Thyroid gland (tissue), 4 donors: ENCODE measurements around the gene DHX58.

Experiments
- POLR2A ChIP-seq, 2 donors: fragments of 450-650 bp; IDR thresholded peaks; one replicate each; pipeline ENCODE4 v1.6.1; 2017; ENCODE audit warnings: antibody characterized with exemption in 2 of 2, mild to moderate bottlenecking in 2 of 2, moderate library complexity in 1 of 2
- TF ChIP-seq, protein P1 (sequence below), 6 experiments: fragments of 200-600 bp in 3 of 6; fragments of 450-650 bp in 3 of 6; sonication (generic) in 3 of 6; IDR thresholded peaks; one replicate each; pipeline ENCODE4 v1.5.1; 2016 to 2019; ENCODE audit warnings: antibody characterized with exemption in 6 of 6, mild to moderate bottlenecking in 2 of 6, inconsistent platforms in 1 of 6, moderate library complexity in 1 of 6

DNA sequence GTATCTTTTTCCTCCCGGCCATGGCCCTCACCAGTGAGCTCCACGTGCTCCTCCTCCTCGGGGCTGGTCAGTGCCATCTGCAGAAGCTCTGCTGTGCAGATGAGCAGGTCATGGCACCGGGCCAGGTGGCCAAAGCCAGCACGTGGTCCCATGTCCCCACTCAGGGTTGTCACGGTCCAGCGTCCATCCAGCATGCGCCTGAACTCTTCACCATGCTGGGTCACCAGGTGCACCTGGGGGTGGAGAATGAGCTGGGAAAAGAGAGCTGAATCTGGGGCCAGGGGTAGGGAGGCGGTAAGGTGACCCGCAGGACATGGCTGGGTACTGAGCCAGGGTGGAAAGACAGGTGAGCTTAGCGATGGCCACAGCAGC lies 1.3 kb downstream of the DHX58 start:
- TF ChIP-seq, protein P1, sequence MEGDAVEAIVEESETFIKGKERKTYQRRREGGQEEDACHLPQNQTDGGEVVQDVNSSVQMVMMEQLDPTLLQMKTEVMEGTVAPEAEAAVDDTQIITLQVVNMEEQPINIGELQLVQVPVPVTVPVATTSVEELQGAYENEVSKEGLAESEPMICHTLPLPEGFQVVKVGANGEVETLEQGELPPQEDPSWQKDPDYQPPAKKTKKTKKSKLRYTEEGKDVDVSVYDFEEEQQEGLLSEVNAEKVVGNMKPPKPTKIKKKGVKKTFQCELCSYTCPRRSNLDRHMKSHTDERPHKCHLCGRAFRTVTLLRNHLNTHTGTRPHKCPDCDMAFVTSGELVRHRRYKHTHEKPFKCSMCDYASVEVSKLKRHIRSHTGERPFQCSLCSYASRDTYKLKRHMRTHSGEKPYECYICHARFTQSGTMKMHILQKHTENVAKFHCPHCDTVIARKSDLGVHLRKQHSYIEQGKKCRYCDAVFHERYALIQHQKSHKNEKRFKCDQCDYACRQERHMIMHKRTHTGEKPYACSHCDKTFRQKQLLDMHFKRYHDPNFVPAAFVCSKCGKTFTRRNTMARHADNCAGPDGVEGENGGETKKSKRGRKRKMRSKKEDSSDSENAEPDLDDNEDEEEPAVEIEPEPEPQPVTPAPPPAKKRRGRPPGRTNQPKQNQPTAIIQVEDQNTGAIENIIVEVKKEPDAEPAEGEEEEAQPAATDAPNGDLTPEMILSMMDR (IDR thresholded peaks at IDR 0.05) = no peak
- TF ChIP-seq POLR2A (IDR thresholded peaks at IDR 0.05) = no peak
